ENCODE data around the gene ZNF318.

ZNF318 gene

GRCh38 chr6:43286456-43286979 lies 82.9 kb downstream of the ZNF318 start:
- DNase-seq = no peak

Data from nucleus accumbens (tissue), 56 donors.